GM21390 (cell line): Measurements from ENCODE around the gene XPNPEP2.

Source experiments
- ATAC-seq: cut with Tn5 transposase; IDR thresholded peaks from one replicate; pipeline ENCODE4 v1.9.1; 2021; ENCODE audit not compliant: unreplicated experiment

Gene XPNPEP2

GRCh38 chrX:129779086-129779672 lies 40.4 kb downstream of the XPNPEP2 start:
- ATAC-seq = no peak

- peak; percentile 30 for ATAC-seq
Observed at GRCh38 chrX:129779747-129780146, 41.0 kb downstream of the XPNPEP2 start, which contains the start of gene SASH3. Gene SASH3 (plus strand): TSS chrX:129779949. CDS start chrX:129780098, 149 bp downstream.

- ATAC-seq = no peak
Observed at GRCh38 chrX:129780441-129781105, 41.8 kb downstream of the XPNPEP2 start.

- ATAC-seq = peak; percentile 76
Observed at GRCh38 chrX:129781134-129781672, 42.4 kb downstream of the XPNPEP2 start.

GRCh38 chrX:129781680-129782495 lies 43.1 kb downstream of the XPNPEP2 start:
- no peak for ATAC-seq

GRCh38 chrX:129782706-129783105 lies 43.9 kb downstream of the XPNPEP2 start:
- no peak for ATAC-seq

GRCh38 chrX:129783291-129783713 lies 44.5 kb downstream of the XPNPEP2 start:
- ATAC-seq = no peak

GRCh38 chrX:129784371-129784770 lies 45.6 kb downstream of the XPNPEP2 start:
- no peak for ATAC-seq

- ATAC-seq = no peak
Observed at GRCh38 chrX:129785160-129785947, 46.6 kb downstream of the XPNPEP2 start.

- peak; percentile 81 for ATAC-seq
Observed at GRCh38 chrX:129786210-129786651, 47.5 kb downstream of the XPNPEP2 start.

GRCh38 chrX:129787336-129788055 lies 48.7 kb downstream of the XPNPEP2 start:
- ATAC-seq = no peak

- no peak for ATAC-seq
Observed at GRCh38 chrX:129788527-129788926, 49.7 kb downstream of the XPNPEP2 start.

GRCh38 chrX:129790146-129790545 lies 51.4 kb downstream of the XPNPEP2 start:
- ATAC-seq = no peak

GRCh38 chrX:129790808-129791207 lies 52.0 kb downstream of the XPNPEP2 start:
- ATAC-seq = no peak

GRCh38 chrX:129791336-129791735 lies 52.6 kb downstream of the XPNPEP2 start:
- ATAC-seq = no peak

- no peak for ATAC-seq
Observed at GRCh38 chrX:129791961-129792570, 53.3 kb downstream of the XPNPEP2 start.

- no peak for ATAC-seq
Observed at GRCh38 chrX:129792586-129793291, 54.0 kb downstream of the XPNPEP2 start.

- ATAC-seq = no peak
Observed at GRCh38 chrX:129793604-129794191, 54.9 kb downstream of the XPNPEP2 start.

- ATAC-seq = no peak
Observed at GRCh38 chrX:129795584-129795983, 56.8 kb downstream of the XPNPEP2 start.
